Stimulated activated CD4-positive, alpha-beta T cell treated with anti-CD3 and anti-CD28 coated beads, TNF-alpha, amount 100 ng/mL, for 24 hours (primary cell): ENCODE data around the gene TOMM6.
"Not testable (repeated sequence)": the region's sequence is repeated elsewhere in the genome, so short reads cannot be mapped to it uniquely, and the experiment has no call there.

Experiments used
- DNase-seq, 3 experiments: peaks; one replicate each; pipeline ENCODE4 v3.0.0-alpha.2; 2020; ENCODE audit warnings: low read depth in 3 of 3

The TOMM6 gene

DNA sequence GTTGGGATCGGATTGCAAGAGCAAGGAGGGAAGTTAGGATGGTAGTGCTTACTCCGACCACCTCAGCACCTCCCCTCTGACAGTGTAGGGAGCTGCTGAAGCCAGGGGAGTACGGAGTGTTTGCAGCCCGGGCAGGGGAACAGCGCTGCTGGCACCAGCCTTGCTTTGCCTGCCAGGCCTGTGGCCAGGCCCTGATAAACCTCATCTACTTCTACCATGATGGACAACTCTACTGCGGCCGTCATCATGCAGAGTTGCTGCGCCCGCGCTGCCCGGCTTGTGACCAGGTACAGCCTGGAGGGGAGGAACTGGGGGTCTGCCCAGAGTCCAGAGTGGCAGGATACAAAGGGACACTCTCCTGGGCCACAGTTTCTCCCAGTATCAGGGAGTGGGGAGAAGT, 2.2 kb upstream of the TOMM6 start:
- no peak for DNase-seq

DNA sequence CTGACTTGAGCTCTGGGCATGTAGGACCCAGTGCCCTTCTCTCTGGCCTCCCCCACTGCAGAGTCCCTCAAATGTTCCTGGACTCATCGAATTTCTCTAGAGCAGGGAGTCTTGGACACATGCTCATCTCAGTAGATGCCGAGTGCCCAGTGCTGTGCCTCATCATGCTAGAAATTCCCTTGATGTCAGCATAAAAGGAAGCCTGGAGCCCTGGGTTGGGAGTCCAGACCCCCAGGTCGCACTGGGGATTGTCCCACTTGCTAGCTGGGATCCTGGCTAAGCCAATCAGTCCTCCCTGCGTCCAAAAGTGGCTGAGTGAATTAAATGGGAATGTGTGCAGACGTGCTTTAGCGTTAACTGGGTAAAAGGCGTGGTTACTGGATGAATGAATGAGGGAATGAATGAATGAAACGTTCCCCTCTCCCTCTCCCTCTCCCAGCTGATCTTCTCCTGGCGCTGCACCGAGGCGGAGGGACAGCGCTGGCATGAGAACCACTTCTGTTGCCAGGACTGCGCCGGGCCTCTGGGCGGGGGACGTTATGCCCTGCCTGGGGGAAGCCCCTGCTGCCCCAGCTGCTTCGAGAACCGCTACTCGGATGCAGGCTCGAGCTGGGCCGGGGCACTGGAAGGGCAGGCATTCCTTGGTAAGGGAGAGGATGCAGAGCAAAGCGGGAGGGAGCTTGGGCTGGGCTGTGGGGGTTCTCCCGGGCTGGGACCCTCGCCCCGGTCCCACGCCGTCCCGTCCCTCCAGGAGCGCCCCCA, 1.6 kb upstream of the TOMM6 start:
- no peak for DNase-seq

DNA sequence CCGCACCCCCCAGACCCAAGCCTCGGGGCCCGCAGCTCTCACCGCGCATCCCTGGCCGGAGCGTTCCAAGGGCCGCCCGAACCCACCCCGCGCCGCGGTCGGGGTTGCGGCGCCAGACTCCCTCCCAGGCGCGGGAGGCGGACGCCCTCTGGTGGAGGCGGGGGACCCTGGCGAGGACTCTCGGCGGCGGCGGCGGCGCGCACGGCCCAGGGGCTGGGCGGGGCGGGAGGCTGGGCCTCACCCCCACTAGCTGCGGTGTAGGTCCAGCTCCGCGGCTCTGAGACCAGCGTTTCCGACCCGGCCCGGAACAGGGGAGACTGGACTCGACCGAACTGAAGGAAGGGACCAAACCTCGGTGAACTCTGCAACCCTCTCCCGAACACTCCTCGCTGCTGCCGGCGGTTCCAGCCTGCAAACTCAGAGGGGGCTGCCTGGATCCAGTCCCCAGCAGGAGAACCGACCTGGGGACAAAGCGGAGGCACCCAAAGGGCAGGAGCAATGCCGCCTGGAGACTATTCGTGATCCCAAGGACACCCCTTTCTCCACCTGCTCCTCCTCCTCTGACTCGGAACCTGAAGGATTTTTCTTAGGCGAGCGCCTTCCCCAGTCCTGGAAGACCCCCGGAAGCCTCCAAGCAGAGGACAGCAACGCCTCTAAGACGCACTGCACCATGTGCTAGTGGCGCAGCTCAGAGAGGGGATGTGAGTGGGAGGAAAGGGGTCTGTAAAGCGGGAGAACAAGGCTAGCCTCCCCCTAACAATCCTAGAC, 859 bp upstream of the TOMM6 start:
- peak; percentile 78 to 87 (median 80) for DNase-seq

DNA sequence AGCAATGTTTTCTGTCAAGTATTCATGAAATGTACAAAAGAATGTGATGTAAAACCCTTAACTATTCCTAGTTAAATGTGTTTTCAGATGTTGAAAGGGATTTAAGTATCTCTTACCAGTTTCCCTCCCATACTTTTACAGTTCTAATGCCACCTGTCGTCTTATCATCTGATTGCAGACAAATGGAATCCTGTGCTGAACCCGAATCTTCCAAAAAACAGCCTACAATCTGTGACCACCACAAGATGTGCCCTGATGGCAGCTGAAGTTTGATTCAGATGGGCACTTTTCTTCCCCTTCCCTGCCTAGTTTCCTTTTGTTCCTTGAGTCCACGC, 1.9 kb downstream of the TOMM6 start:
- no peak for DNase-seq

DNA sequence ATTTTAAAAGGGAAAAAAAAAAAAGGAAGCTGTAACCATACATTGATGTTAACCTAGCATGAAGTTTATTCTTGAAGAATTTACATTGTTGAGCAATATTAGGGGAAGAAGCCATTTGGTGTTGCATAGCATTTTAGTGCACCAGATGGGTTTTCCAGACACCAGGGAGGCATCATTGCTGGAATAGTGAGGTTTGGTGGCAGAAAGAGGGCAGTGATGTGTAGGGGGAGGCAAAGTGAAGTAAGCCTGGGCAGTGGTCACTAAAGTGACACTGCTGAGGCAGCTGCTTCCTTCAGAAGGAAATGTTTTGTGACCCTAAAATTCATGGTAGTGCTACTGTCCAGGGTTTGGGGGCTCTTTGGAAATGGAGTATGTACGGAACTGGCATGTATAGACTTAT, 2.6 kb downstream of the TOMM6 start:
- no peak for DNase-seq

DNA sequence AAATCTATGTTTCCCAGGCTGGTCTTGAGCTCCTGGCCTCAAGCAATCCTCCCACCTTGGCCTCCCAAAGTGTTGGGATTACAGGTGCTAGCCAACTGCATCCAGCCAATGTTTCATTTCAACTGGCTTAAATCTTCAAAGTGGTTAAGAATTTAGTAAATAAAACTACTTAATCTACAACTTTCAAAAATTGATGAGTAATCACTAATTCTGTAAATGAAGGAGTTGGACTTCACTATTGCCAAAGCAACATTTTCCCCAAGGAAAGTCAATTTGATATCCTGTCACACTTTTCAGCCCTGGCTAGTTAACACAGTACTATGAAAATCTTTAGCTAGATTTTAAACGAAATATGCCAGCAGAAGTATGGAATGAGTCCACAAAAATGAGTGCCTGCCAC, 3.8 kb downstream of the TOMM6 start:
- no peak for DNase-seq

DNA sequence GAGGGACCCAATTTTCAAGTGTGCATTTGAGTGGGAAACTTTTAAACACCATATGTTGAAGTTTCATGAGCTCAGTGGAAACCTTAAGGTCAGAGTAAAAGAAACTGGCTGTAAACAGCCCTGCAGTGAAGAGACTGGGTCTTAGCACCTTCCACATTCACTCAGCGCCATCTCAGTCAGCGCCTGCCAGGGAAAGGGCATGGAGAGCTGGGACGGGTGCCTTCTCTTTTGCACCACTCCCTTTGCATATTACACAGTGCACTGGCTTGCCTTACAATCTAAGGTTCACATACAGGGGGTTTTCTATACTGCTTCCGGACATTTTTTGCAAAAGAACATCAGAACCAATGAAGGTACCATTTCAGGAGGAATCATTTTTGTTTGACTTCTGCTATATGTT, 4.5 kb downstream of the TOMM6 start:
- no peak for DNase-seq

DNA sequence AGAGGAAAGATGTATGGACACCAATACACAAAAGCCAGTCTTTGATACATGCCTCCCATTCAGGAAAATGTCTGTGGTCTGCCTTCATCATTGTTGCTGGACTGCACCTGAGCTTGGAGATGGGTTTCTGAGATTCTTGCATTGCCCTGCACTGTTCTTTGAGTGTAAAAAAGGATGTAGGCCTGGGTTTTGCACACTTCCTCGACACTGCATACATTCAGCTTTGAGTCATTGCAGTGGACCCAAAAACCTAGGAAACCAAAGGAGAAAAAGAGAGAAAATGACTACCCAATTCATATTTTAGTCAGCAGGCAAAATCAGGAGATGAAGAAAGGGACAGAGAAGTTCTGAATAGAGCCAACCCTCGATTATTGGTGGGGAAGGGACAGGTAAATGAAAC, 9.0 kb downstream of the TOMM6 start:
- no peak for DNase-seq

DNA sequence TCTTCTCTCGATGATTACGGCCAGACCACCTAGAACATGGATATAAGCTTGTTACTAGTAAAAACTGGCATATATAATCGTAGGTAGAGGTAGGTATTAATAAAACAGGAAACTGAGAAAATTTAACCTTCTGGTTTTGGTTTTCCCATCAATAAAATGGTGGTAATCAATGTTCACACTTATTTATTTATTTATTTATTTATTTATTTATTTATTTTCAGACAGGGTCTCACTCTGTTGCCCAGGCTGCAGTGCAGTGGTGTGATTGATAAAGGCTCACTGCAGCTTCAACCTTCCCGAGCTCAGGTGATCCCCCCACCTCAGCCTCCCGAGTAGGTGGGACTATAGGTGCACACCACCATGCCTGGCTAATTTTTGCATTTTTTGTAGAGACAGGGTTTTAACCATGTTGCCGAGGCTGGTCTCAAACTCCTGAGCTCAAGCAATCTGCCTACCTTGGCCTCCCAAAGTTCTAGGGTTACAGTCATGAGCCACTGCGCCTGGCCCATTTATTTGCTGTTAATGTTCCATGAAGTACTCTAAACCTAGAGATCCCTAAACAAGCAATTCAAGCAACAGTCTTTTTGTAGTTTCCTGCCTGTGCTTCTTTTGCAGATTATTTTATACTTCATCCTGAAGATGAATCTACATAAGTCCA, 11.5 kb downstream of the TOMM6 start:
- no peak for DNase-seq

DNA sequence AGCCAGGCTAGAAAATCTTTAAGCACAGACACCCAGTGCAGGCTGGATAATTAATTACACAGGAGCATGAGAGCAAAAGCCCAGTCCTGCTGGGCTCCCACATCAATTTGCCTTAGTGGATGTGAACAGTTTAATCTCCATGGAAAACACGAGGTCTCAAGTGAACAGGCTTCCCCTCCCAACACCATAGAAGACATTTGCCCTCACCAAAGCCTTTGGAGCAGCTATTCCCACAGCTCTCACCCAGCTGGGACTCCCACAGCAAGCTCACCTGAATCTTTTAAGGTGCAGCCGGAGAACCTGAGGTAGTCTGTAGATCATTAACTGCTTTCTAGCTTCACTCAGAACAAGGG, 12.0 kb downstream of the TOMM6 start:
- DNase-seq: no peak

DNA sequence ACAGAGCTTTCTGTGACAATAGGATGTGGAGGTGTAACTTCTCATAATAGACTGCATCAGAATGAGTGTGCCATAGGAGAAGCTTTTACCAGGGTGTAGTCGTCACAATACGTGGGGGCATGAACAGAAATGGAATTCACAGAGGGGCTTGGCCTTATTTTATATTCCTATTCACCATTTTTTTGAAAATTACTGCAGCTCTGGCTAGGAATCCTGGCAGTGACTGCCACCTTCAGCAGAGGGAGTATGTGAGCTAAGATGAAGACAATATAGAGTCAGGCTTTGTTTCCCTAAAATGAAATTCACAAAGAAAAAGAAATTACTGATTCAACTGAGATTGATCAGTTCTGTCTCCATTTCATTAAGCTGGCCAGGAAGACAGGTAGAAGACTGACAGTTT, 13.9 kb downstream of the TOMM6 start:
- no peak for DNase-seq

DNA sequence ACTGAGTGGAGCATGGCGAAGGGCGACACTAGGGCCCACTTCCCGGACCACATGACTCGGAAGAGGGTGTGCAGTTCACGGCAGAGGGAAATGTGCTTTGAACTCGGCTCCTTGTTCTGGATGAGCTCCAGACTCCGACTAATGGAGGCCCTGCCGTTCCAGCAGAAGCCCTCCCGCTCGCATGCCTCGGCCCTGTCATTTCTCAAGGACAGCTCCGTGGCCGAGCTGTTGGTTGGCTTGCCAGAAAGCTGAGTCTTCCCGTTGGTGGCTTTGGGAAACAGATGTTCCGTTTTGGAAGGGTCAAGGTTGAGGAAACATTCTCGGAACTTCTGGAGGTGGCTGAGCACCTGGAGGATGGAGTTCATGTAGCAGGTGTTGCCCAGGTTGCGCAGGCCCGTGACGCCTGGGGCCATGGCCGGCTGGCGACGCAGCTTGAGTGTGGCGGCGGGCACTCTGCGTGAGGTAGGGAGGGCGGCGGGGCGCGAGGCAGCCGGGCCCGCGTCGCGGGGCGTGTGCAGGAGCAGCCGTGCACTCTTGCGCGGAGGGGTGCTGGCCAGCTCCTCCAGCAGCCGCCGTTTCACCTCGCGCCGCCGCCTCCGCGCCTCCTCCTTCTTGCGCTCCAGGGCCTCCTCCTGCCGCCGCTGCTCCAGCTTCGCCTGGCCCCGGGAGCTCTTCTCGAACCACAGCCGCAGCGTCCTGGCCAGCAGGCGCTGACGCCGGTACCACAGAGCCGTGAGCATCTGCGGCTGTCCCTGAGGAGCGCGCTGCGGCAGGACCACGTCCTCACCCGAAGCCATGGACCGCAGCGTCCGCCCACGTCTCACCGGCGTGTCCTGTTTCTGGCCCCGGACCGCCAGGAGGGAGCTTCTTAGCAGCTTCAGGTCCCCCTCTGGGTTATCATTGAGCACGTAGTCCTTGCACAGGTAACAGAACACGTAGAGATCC, 18.6 kb downstream of the TOMM6 start:
- DNase-seq: no peak

DNA sequence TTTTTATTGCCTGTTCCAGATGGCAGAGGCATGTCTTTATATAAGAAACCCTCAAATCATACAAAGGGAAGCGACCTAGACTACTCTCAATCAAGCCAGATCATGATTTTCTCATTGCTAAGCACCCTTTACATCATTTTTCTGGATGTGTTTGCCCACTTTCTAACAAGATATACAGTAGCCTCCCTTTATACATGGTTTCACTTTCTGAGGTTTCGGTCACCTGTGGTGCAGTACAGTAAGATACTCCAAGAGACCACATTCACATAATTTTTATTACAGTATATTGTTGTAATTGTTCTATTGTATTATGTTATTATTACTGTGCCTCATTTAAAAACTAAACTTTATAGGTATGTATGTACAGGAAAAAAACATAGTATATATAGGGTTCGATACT, 23.6 kb downstream of the TOMM6 start:
- no peak for DNase-seq

DNA sequence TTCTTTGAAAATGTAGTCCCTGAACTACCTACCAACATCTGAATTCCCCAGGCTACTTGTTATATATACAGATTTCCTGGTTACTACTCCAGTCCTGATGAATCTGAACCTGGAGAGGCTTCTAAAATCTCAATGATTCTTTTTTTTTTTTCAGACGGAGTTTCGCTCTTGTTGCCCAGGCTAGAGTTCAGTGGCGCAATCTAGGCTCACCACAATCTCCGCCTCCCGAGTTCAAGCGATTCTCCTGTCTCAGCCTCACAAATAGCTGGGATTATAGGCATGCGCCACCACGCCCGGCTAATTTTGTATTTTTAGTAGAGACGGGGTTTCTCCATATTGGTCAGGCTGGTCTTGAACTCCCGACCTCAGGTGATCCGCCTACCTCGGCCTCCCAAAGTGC, 24.5 kb downstream of the TOMM6 start:
- not testable (repeated sequence) for DNase-seq

DNA sequence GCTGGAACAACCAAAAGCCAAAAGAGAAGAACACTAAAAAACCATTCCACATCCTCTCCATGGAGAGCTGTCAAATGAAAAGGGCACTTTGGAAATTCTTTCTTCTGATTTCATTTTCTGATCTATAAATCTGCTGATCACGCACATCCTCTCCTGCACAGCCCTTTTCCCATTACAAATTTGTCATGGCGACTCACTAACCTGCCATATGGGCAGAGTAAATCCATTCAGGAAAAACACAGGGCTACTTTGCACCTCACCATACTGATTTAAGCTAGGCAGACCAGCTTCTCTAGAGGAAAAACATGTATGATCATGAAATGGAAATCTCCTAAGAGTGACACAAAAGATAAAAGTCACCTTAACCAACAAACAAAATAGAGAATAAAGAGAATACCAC, 26.0 kb downstream of the TOMM6 start:
- no peak for DNase-seq

DNA sequence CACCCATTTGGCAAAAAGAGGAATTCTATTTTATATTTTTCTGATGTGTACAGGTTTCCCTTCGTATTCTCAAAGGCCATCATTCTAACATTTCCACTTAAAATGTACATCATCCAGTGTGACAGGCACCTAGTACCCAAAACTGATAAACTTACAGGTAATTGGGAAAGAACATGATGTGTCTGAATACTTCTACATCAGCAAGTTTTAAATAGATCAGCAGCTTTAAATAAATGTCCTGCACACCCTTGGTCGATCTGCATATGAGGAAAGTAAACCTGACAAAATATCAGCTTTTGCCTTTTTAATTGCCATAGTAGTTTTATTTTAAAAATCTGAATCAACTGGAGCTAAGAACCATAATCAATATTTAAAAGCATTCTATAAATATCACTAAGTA, 26.5 kb downstream of the TOMM6 start:
- no peak for DNase-seq

DNA sequence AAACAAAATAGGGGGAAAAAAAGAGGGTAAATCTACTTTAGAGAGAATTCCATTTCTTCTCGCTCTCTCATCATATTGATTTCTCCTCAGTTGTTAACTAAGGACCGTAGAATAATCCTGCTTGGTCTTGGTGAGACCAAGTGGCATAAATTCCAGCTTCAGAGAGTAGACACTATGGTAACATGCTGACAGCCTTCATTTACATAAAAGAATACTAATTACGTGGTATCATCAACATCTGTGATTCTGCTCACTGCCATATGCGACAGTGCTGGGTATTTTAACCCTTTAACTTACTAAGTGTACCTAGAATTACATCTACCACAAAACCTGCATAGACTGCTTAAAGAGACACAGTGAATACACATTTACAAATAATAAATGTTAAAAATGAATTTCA, 27.1 kb downstream of the TOMM6 start:
- DNase-seq: no peak

DNA sequence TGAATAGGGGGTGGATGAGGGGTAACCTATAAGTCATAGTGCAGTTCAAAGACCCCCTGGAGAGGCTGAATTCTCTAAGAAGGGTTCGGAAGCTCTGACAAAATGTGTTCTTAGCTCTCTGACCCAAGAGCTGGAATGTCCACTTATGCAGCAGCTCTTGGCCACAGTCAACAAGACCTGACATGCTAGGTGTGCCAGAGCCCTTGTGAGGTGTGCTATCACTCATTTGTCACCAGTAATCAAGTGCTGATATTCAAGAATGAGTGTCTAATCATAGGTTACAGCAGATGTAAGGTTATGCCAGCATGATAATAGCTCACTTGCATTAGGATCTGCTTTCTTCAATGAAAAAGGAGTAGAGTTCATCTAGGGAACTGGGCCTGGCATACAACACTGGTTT, 28.1 kb downstream of the TOMM6 start:
- DNase-seq: no peak

DNA sequence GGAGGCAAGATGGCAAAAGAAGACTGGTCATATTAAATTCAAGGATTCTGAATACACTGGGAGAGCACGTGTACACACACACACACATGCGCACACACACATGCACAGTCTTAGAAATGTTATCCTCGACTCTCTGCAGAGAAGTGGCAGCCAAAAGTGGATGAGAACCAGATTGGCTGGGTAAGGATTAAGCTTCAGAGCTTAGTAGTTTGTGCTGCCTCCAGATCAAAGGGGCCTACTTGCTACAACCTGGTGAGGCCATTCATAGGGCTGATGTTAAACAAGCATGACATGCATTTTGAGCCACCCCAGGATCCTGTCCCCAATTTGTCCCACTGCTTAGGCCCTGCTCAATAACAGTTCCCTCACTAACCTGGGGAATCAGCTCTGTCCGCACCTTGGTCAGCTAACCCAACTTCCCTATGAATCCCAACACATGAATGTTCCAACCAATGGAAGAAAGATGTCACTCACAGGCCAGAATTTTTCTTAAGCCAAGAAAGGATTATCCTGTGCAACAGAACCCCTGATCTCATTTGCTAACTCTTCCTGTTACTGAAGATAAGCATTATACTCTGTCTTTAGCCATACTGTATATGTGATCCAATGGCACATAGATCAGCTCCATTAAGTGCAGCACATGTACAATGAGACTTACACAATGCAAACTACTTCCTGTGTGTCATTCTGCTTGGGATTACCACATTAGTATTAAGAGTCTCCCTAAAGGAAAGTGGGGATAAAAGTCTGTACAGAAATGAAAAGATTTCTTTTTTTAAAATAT, 31.0 kb downstream of the TOMM6 start:
- DNase-seq: no peak

DNA sequence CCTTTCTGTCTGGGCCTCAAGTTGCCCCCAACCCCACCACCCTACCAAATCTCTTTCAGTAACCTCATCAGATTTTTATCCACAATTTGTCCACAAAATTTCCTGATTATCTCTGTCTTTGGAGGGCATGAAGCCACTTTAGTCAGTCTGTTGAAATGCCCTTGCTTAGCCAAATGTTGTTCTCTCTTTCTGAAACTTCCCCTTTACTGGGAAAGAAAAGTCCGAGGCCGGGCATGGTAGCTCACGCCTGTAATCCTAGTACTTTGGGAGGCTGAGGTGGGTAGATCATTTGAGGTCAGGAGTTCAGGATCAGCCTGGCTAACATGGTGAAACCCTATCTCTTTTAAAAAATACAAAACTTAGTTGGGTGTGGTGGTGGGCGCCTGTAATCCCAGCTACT, 33.8 kb downstream of the TOMM6 start:
- DNase-seq: no peak

DNA sequence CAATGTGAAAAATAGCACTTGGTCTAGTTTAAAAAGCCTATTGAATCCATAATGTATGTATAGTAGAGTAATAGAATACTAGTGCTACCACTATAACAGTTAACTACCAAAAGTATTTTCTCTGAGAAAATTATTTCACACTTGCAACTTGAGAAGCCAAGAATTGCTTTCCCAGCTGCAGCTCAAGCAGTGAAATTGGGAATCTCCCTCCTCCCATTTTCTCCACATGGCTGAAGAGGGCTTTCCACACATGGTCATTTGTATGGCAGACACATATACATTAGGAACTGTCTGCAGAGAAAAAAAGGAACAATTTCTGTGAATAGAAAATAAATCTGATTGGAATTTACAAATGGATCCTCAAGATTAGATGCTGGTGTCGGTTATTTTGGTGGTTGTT, 34.5 kb downstream of the TOMM6 start:
- DNase-seq: no peak
